Eye (tissue), 1 donor: ENCODE measurements around the gene STRN3.
"Not testable (repeated sequence)": the region's sequence is repeated elsewhere in the genome, so short reads cannot be mapped to it uniquely, and the experiment has no call there.

Experiments used
- DNase-seq: peaks from one replicate; pipeline ENCODE4 v3.0.0-alpha.2; 2015

The STRN3 gene

GRCh38 chr14:31026077-31026449 lies at the start of gene STRN3:
STRN3 (minus strand) TSS chr14:31026379; CDS start chr14:31026185, 194 bp downstream.
- DNase-seq, result no peak

- DNase-seq, result no peak
Observed at GRCh38 chr14:31075144-31075543, 49.0 kb upstream of the STRN3 start.

GRCh38 chr14:31071151-31071550 lies 45.0 kb upstream of the STRN3 start:
- DNase-seq, result no peak

GRCh38 chr14:31070431-31070830 lies 44.3 kb upstream of the STRN3 start:
- DNase-seq, result no peak

- peak; percentile 7 for DNase-seq
Observed at GRCh38 chr14:31069343-31069742, 43.2 kb upstream of the STRN3 start.

GRCh38 chr14:31068235-31068634 lies 42.1 kb upstream of the STRN3 start:
- DNase-seq, result no peak

- not testable (repeated sequence) for DNase-seq
Observed at GRCh38 chr14:31062908-31063307, 36.7 kb upstream of the STRN3 start.

GRCh38 chr14:31060253-31060875 lies 34.2 kb upstream of the STRN3 start:
- DNase-seq, result no peak

- DNase-seq, result peak; percentile 9
Observed at GRCh38 chr14:31059152-31059924, 33.2 kb upstream of the STRN3 start.

GRCh38 chr14:31057701-31058364 lies 31.7 kb upstream of the STRN3 start:
- no peak for DNase-seq

GRCh38 chr14:31057035-31057434 lies 30.9 kb upstream of the STRN3 start:
- DNase-seq, result no peak

- not testable (repeated sequence) for DNase-seq
Observed at GRCh38 chr14:31052905-31053586, 26.9 kb upstream of the STRN3 start.

GRCh38 chr14:31051511-31051910 lies 25.3 kb upstream of the STRN3 start:
- DNase-seq, result no peak

GRCh38 chr14:31051023-31051422 lies 24.8 kb upstream of the STRN3 start:
- no peak for DNase-seq

- no peak for DNase-seq
Observed at GRCh38 chr14:31047503-31047902, 21.3 kb upstream of the STRN3 start.

GRCh38 chr14:31045501-31046080 lies 19.4 kb upstream of the STRN3 start:
- no peak for DNase-seq

GRCh38 chr14:31043379-31043778 lies 17.2 kb upstream of the STRN3 start:
- no peak for DNase-seq

- not testable (repeated sequence) for DNase-seq
Observed at GRCh38 chr14:31042893-31043292, 16.7 kb upstream of the STRN3 start.

GRCh38 chr14:31042300-31042699 lies 16.1 kb upstream of the STRN3 start:
- DNase-seq, result no peak

GRCh38 chr14:31038521-31039166 lies 12.5 kb upstream of the STRN3 start:
- no peak for DNase-seq

- no peak for DNase-seq
Observed at GRCh38 chr14:31037709-31038221, 11.6 kb upstream of the STRN3 start.

GRCh38 chr14:31036552-31036951 lies 10.4 kb upstream of the STRN3 start:
- no peak for DNase-seq
